H9 (cell line): ENCODE measurements around the gene CERS4. TPM values are rescaled to one million over a fixed set of nuclear protein-coding genes. Genes with fewer than 3 reads are reported as not detected.

Experiments used
- DNase-seq: peaks from one replicate; pipeline ENCODE4 v3.0.0-alpha.2; 2017
- H2AFZ ChIP-seq: one replicate; pipeline ENCODE4 v1.6.1; 2013; ENCODE audit warnings: mild to moderate bottlenecking, low read length, control low read depth, moderate library complexity
- H2AK5ac ChIP-seq: 2 replicates; pipeline ENCODE4 v1.6.1; 2013; ENCODE audit warnings: low read length, control low read depth, mixed read lengths; ENCODE audit not compliant: insufficient read length
- H2BK120ac ChIP-seq: one replicate; pipeline ENCODE4 v1.6.1; 2013; ENCODE audit warnings: low read depth, mild to moderate bottlenecking, low read length, control low read depth, inconsistent platforms; ENCODE audit not compliant: poor library complexity, severe bottlenecking
- H2BK12ac ChIP-seq: 2 replicates; pipeline ENCODE4 v1.6.1; 2013; ENCODE audit warnings: low read length, control low read depth, mixed read lengths, low read depth; ENCODE audit not compliant: insufficient read length
- H2BK15ac ChIP-seq: 2 replicates; pipeline ENCODE4 v1.6.1; 2013; ENCODE audit warnings: low read depth, low read length, control low read depth
- H2BK20ac ChIP-seq: one replicate; pipeline ENCODE4 v1.6.1; 2013; ENCODE audit warnings: low read depth, mild to moderate bottlenecking, low read length, control low read depth, inconsistent platforms; ENCODE audit not compliant: poor library complexity, severe bottlenecking
- H2BK5ac ChIP-seq: 2 replicates; pipeline ENCODE4 v1.6.1; 2013; ENCODE audit warnings: low read length, control low read depth, mixed read lengths; ENCODE audit not compliant: insufficient read length
- H3K14ac ChIP-seq: 2 replicates; pipeline ENCODE4 v1.6.1; 2013; ENCODE audit warnings: low read length, control low read depth; ENCODE audit not compliant: insufficient read depth
- H3K18ac ChIP-seq: 2 replicates; pipeline ENCODE4 v1.6.1; 2013; ENCODE audit warnings: low read depth, mild to moderate bottlenecking, mixed read lengths, low read length, control low read depth; ENCODE audit not compliant: insufficient read length
- H3K23ac ChIP-seq: 2 replicates; pipeline ENCODE4 v1.6.1; 2013; ENCODE audit warnings: low read length, control low read depth, mixed read lengths, low read depth; ENCODE audit not compliant: insufficient read length
- H3K23me2 ChIP-seq: 2 replicates; pipeline ENCODE4 v1.6.1; 2013; ENCODE audit warnings: low read depth, mild to moderate bottlenecking, mixed read lengths, low read length, control low read depth; ENCODE audit not compliant: insufficient read length, poor library complexity, severe bottlenecking
- H3K27ac ChIP-seq: 2 replicates; pipeline ENCODE4 v1.5.1; 2013; ENCODE audit warnings: low read length, control low read depth, mixed read lengths, low read depth; ENCODE audit not compliant: insufficient read length
- H3K27me3 ChIP-seq: 2 replicates; pipeline ENCODE4 v1.6.1; 2013; ENCODE audit warnings: low read length, control low read depth, inconsistent platforms; ENCODE audit not compliant: insufficient read depth
- H3K4ac ChIP-seq: 2 replicates; pipeline ENCODE4 v1.6.1; 2013; ENCODE audit warnings: low read depth, mild to moderate bottlenecking, control low read depth, inconsistent platforms, low read length, moderate library complexity
- H3K4me1 ChIP-seq: 2 replicates; pipeline ENCODE4 v1.6.1; 2013; ENCODE audit warnings: low read length, control low read depth, inconsistent platforms; ENCODE audit not compliant: insufficient read depth
- H3K4me2 ChIP-seq: 2 replicates; pipeline ENCODE4 v1.6.1; 2013; ENCODE audit warnings: low read length, control low read depth, mixed read lengths; ENCODE audit not compliant: insufficient read length, insufficient read depth
- H3K56ac ChIP-seq: 2 replicates; pipeline ENCODE4 v1.6.1; 2013; ENCODE audit warnings: low read depth, mild to moderate bottlenecking, mixed read lengths, low read length, control low read depth; ENCODE audit not compliant: insufficient read length
- H3K79me1 ChIP-seq: 2 replicates; pipeline ENCODE4 v1.6.1; 2013; ENCODE audit warnings: low read depth, mild to moderate bottlenecking, moderate library complexity, low read length, control low read depth, inconsistent platforms; ENCODE audit not compliant: insufficient read depth, poor library complexity, severe bottlenecking
- H3K79me2 ChIP-seq: 2 replicates; pipeline ENCODE4 v1.6.1; 2013; ENCODE audit warnings: low read length, control low read depth, inconsistent platforms; ENCODE audit not compliant: insufficient read depth
- H3K9ac ChIP-seq: 2 replicates; pipeline ENCODE4 v1.6.1; 2013; ENCODE audit warnings: low read length, control low read depth, mixed read lengths; ENCODE audit not compliant: insufficient read length; ENCODE audit errors: extremely low read depth
- H3K9me3 ChIP-seq: one replicate; pipeline ENCODE4 v1.6.1; 2013; ENCODE audit warnings: low read depth, low read length, inconsistent platforms; ENCODE audit not compliant: control insufficient read depth
- H3T11ph ChIP-seq: one replicate; pipeline ENCODE4 v1.6.1; 2013; ENCODE audit warnings: mild to moderate bottlenecking, low read length, control low read depth, inconsistent platforms
- H4K20me1 ChIP-seq: one replicate; pipeline ENCODE4 v1.6.1; 2013; ENCODE audit not compliant: control insufficient read depth, insufficient read length, insufficient read depth
- H4K5ac ChIP-seq: 2 replicates; pipeline ENCODE4 v1.6.1; 2013; ENCODE audit warnings: low read depth, mild to moderate bottlenecking, mixed read lengths, low read length, control low read depth; ENCODE audit not compliant: insufficient read length
- H4K8ac ChIP-seq: replicated peaks from 2 replicates; pipeline ENCODE4 v1.6.1; 2013; ENCODE audit warnings: low read length, control low read depth, mixed read lengths, low read depth; ENCODE audit not compliant: insufficient read length
- H4K91ac ChIP-seq: 2 replicates; pipeline ENCODE4 v1.6.1; 2013; ENCODE audit warnings: low read depth, mild to moderate bottlenecking, moderate library complexity, mixed read lengths, low read length, control low read depth; ENCODE audit not compliant: insufficient read length
- H3K27ac Mint-ChIP-seq, 3 experiments: 2 replicates in 2 of 3; 3 replicates in 1 of 3; pipeline ENCODE4 v1.8.0; 2020 to 2021; ENCODE audit warnings: mixed read lengths in 3 of 3, mild to moderate bottlenecking in 1 of 3, moderate library complexity in 1 of 3
- H3K27me3 Mint-ChIP-seq: 2 replicates; pipeline ENCODE4 v1.8.0; 2021; ENCODE audit warnings: low read depth, mild to moderate bottlenecking, moderate library complexity, mixed read lengths
- H3K36me3 Mint-ChIP-seq, 3 experiments: 2 replicates in 2 of 3; 3 replicates in 1 of 3; pipeline ENCODE4 v1.8.0; 2020 to 2021; ENCODE audit warnings: low read depth in 3 of 3, mixed read lengths in 3 of 3; ENCODE audit not compliant: insufficient read depth in 1 of 3
- H3K4me1 Mint-ChIP-seq, 2 experiments: 2 replicates each; pipeline ENCODE4 v1.8.0; 2020; ENCODE audit warnings: mixed read lengths in 2 of 2
- H3K4me3 Mint-ChIP-seq, 2 experiments: 2 replicates in 1 of 2; 3 replicates in 1 of 2; pipeline ENCODE4 v1.8.0; 2020 to 2021; ENCODE audit warnings: mild to moderate bottlenecking in 2 of 2, mixed read lengths in 2 of 2, moderate library complexity in 1 of 2
- H3K9me3 Mint-ChIP-seq, 2 experiments: 2 replicates in 1 of 2; 3 replicates in 1 of 2; pipeline ENCODE4 v1.8.0; 2020; ENCODE audit warnings: mild to moderate bottlenecking in 2 of 2, mixed read lengths in 2 of 2, moderate library complexity in 1 of 2
- CTCF ChIP-seq: fragments of 200-600 bp; sonication (generic); conservative IDR thresholded peaks from 3 replicates; pipeline ENCODE4 v1.8.0; 2021; ENCODE audit warnings: antibody characterized with exemption, mild to moderate bottlenecking
- WGBS: extraction: QIAGEN DNeasy Blood & Tissue Kit; methylation state at CpG from one replicate; pipeline ENCODE4 v1.1.7; 2013; ENCODE audit warnings: missing lambda C conversion rate, low lambda C conversion rate, mixed read lengths; ENCODE audit not compliant: insufficient read length; ENCODE audit errors: extremely low coverage; 5-methylcytosine and 5-hydroxymethylcytosine counted together
- total RNA-seq: library from RNA; stranded (reverse); gene quantifications from 2 replicates; pipeline ENCODE4 v1.2.1, GENCODE V29; 2021

The CERS4 gene
- total RNA-seq, 1 experiment from 2014 or later, result 62.6 TPM

DNA sequence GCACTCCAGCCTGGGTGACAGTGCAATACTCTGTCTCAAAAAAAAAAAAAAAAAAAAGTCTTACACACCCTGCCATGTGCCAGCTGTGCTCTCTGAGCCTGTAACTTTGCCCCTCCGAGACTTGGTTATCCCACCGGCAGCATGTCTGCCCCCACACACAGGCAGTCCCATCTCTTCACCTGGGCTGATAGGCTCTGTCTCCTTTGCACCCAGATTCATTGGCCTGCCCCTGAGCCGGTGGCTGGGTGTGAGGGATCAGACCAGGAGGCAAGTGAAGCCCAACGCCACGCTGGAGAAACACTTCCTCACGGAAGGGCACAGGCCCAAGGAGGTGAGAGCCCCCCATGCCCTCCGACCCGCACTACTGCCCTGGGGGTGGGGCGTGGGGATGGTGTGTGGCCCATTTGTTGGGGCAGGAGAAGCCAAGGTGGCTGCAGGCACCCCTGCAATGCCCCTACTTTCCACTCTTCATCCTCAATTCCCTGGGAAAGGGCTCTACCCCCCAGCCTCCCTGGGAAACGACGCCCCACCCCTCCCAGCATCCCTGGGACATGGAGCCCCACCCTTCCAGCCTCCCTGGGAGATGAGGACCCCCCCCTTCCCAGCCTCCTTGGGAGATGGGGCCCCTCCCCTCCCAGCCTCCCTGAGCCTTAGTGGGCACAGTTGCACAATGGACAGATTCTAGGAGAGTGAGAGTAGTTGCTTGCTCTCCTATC is 45.3 kb downstream of the CERS4 start:
- Histone ChIP-seq H4K20me1 (no peaks in the 10 kb centered on the region), H2BK120ac (no peak overlapping the region), H4K91ac (no peak overlapping the region), H2AK5ac (no peak overlapping the region), H2BK12ac (no peak overlapping the region), H4K8ac (no peak overlapping the region), H2AFZ (no peak overlapping the region), H3K79me2 (no peaks in the 10 kb centered on the region), H3K23me2 (no peaks in the 10 kb centered on the region), H3K56ac (no peak overlapping the region), H3K18ac (no peak overlapping the region), H3K79me1 (no peaks in the 10 kb centered on the region), H2BK5ac (no peak overlapping the region), H3K9ac (no peak overlapping the region), H3K14ac (no peak overlapping the region), H3K23ac (no peak overlapping the region), H3T11ph (no peak overlapping the region), H3K9me3 (no peaks in the 10 kb centered on the region), H3K4ac (no peak overlapping the region), H4K5ac (no peak overlapping the region), H2BK20ac (no peak overlapping the region), H3K4me2 (no peak overlapping the region), H2BK15ac (peak overlapping the region; percentile 95; the same call in 1 of the 2 replicates), H3K27me3 (no peaks in the 10 kb centered on the region), H3K27ac (no peak overlapping the region), H3K4me1 (no peaks in the 10 kb centered on the region)
- Mint-ChIP-seq H3K4me3 (no peak overlapping the region), H3K27me3 (no peaks in the 10 kb centered on the region), H3K4me1 (peaks cover 2 to 18% of the 10 kb centered on the region in 2 experiments), H3K9me3 (no peaks in the 10 kb centered on the region), H3K27ac (0 out of 7 replicates have a peak overlapping the region, but pooled peaks of 1 of the 3 experiments have one; percentile 44), H3K36me3 (peaks cover 18 to 43% (median 38%) of the 10 kb centered on the region in 3 experiments; a peak in 6 of 7 replicates)
- TF ChIP-seq CTCF, result no peak
- DNase-seq, result no peak
- WGBS, result no CpG with 5 or more reads among the region's 11 CpGs
